ENCODE results near the gene ZNF850.

The ZNF850 gene

GRCh38 chr19:36773223-36773579, 594 bp upstream of the ZNF850 start (continued):
- TF ChIP-seq KLF10 (tag by site-specific recombination; IDR thresholded peaks at IDR 0.05) (no peak), ZNF548 (tag by site-specific recombination; IDR thresholded peaks at IDR 0.05) (no peak), ZNF660 (tag by site-specific recombination; IDR thresholded peaks at IDR 0.05) (no peak; the same call in 1 of the 2 replicates), HOXD13 (CRISPR knock-in tag; IDR thresholded peaks at IDR 0.05; ENCODE audit: borderline replicate concordance) (no peak), RBAK (tag by site-specific recombination; IDR thresholded peaks at IDR 0.05) (peak; percentile 83; the same call in 1 of the 2 replicates), ZNF530 (tag by site-specific recombination; IDR thresholded peaks at IDR 0.05; ENCODE audit: low read depth) (no peak), KLF1 (tag by site-specific recombination; IDR thresholded peaks at IDR 0.05) (no peak), KLF16 (tag by site-specific recombination; IDR thresholded peaks at IDR 0.05) (no peak), ZFP69B (tag by site-specific recombination; IDR thresholded peaks at IDR 0.05) (peak; percentile 90), ZNF768 (tag by site-specific recombination; IDR thresholded peaks at IDR 0.05) (no peak), ZNF274 (IDR thresholded peaks at IDR 0.05; ENCODE audit: low read length) (no peak), ZNF274 (tag by site-specific recombination; IDR thresholded peaks at IDR 0.05; ENCODE audit: borderline replicate concordance) (no peak), ZNF416 (tag by site-specific recombination; IDR thresholded peaks at IDR 0.05) (no peak), TCF7L2 (IDR thresholded peaks at IDR 0.05; ENCODE audit: borderline replicate concordance, low read depth, low read length) (no peak), ZNF433 (tag by site-specific recombination; IDR thresholded peaks at IDR 0.05; ENCODE audit: low read depth) (0 out of 2 replicates have a peak, but pooled peaks have one; percentile 9), ZNF223 (tag by site-specific recombination; IDR thresholded peaks at IDR 0.05) (no peak), ZNF560 (tag by site-specific recombination; IDR thresholded peaks at IDR 0.05; ENCODE audit: borderline replicate concordance) (no peak), ZNF571 (tag by site-specific recombination; IDR thresholded peaks at IDR 0.05) (no peak), ZNF146 (tag by site-specific recombination; IDR thresholded peaks at IDR 0.05) (0 out of 2 replicates have a peak, but pooled peaks have one; percentile 48), ZNF391 (tag by site-specific recombination; IDR thresholded peaks at IDR 0.05; ENCODE audit: borderline replicate concordance, low read depth) (peak; percentile 77; the same call in 1 of the 2 replicates), ZNF239 (tag by site-specific recombination; IDR thresholded peaks at IDR 0.05) (no peak), ZFP3 (tag by site-specific recombination; IDR thresholded peaks at IDR 0.05; ENCODE audit: low read depth) (no peak), HOXA7 (CRISPR knock-in tag; IDR thresholded peaks at IDR 0.05; ENCODE audit: borderline replicate concordance) (no peak), SP2 (tag by site-specific recombination; IDR thresholded peaks at IDR 0.05) (0 out of 2 replicates have a peak, but pooled peaks have one; percentile 0), ZNF169 (tag by site-specific recombination; IDR thresholded peaks at IDR 0.05) (no peak), ZNF341 (tag by site-specific recombination; IDR thresholded peaks at IDR 0.05; ENCODE audit: low read depth) (peak; percentile 7; the same call in 1 of the 2 replicates), TRIM28 (IDR thresholded peaks at IDR 0.05; ENCODE audit: borderline replicate concordance, low read length) (no peak), ZNF23 (tag by site-specific recombination; IDR thresholded peaks at IDR 0.05; ENCODE audit: borderline replicate concordance) (no peak), ZBTB1 (tag by site-specific recombination; IDR thresholded peaks at IDR 0.05) (peak; percentile 72; the same call in 1 of the 2 replicates)
- TF ChIP-seq, protein P1, sequence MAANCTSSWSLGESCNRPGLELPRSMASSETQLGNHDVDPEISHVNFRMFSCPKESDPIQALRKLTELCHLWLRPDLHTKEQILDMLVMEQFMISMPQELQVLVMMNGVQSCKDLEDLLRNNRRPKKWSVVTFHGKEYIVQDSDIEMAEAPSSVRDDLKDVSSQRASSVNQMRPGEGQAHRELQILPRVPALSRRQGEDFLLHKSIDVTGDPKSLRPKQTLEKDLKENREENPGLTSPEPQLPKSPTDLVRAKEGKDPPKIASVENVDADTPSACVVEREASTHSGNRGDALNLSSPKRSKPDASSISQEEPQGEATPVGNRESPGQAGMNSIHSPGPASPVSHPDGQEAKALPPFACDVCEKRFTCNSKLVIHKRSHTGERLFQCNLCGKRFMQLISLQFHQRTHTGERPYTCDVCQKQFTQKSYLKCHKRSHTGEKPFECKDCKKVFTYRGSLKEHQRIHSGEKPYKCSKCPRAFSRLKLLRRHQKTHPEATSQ (tag by site-specific recombination; IDR thresholded peaks at IDR 0.05): no peak
- TF ChIP-seq, protein P2, sequence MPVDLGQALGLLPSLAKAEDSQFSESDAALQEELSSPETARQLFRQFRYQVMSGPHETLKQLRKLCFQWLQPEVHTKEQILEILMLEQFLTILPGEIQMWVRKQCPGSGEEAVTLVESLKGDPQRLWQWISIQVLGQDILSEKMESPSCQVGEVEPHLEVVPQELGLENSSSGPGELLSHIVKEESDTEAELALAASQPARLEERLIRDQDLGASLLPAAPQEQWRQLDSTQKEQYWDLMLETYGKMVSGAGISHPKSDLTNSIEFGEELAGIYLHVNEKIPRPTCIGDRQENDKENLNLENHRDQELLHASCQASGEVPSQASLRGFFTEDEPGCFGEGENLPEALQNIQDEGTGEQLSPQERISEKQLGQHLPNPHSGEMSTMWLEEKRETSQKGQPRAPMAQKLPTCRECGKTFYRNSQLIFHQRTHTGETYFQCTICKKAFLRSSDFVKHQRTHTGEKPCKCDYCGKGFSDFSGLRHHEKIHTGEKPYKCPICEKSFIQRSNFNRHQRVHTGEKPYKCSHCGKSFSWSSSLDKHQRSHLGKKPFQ (tag by site-specific recombination; IDR thresholded peaks at IDR 0.05): peak; percentile 70; the same call in 1 of the 2 replicates
- TF ChIP-seq, protein P3, sequence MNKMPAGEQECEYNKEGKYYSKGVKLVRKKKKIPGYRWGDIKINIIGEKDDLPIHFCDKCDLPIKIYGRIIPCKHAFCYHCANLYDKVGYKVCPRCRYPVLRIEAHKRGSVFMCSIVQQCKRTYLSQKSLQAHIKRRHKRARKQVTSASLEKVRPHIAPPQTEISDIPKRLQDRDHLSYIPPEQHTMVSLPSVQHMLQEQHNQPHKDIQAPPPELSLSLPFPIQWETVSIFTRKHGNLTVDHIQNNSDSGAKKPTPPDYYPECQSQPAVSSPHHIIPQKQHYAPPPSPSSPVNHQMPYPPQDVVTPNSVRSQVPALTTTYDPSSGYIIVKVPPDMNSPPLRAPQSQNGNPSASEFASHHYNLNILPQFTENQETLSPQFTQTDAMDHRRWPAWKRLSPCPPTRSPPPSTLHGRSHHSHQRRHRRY (tag by site-specific recombination; IDR thresholded peaks at IDR 0.05): no peak
- TF ChIP-seq, protein P4, sequence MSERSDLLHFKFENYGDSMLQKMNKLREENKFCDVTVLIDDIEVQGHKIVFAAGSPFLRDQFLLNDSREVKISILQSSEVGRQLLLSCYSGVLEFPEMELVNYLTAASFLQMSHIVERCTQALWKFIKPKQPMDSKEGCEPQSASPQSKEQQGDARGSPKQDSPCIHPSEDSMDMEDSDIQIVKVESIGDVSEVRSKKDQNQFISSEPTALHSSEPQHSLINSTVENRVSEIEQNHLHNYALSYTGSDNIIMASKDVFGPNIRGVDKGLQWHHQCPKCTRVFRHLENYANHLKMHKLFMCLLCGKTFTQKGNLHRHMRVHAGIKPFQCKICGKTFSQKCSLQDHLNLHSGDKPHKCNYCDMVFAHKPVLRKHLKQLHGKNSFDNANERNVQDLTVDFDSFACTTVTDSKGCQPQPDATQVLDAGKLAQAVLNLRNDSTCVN (tag by site-specific recombination; optimal IDR thresholded peaks at IDR 0.05): no peak
- TF ChIP-seq, protein P5, sequence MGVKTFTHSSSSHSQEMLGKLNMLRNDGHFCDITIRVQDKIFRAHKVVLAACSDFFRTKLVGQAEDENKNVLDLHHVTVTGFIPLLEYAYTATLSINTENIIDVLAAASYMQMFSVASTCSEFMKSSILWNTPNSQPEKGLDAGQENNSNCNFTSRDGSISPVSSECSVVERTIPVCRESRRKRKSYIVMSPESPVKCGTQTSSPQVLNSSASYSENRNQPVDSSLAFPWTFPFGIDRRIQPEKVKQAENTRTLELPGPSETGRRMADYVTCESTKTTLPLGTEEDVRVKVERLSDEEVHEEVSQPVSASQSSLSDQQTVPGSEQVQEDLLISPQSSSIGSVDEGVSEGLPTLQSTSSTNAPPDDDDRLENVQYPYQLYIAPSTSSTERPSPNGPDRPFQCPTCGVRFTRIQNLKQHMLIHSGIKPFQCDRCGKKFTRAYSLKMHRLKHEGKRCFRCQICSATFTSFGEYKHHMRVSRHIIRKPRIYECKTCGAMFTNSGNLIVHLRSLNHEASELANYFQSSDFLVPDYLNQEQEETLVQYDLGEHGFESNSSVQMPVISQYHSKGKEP (tag by site-specific recombination; IDR thresholded peaks at IDR 0.05): no peak
- TF ChIP-seq, protein P6, sequence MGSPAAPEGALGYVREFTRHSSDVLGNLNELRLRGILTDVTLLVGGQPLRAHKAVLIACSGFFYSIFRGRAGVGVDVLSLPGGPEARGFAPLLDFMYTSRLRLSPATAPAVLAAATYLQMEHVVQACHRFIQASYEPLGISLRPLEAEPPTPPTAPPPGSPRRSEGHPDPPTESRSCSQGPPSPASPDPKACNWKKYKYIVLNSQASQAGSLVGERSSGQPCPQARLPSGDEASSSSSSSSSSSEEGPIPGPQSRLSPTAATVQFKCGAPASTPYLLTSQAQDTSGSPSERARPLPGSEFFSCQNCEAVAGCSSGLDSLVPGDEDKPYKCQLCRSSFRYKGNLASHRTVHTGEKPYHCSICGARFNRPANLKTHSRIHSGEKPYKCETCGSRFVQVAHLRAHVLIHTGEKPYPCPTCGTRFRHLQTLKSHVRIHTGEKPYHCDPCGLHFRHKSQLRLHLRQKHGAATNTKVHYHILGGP (tag by site-specific recombination; IDR thresholded peaks at IDR 0.05): no peak

All from HEK293 (cell line).